ENCODE results near the gene CCDC191. TPM values are rescaled to one million over a fixed set of nuclear protein-coding genes. Genes with fewer than 3 reads are reported as not detected.

The CCDC191 gene
- total and polyA plus RNA-seq, 5 donors from 2014 or later, result 0.87 to 6.5 (median 1.4) TPM

DNA sequence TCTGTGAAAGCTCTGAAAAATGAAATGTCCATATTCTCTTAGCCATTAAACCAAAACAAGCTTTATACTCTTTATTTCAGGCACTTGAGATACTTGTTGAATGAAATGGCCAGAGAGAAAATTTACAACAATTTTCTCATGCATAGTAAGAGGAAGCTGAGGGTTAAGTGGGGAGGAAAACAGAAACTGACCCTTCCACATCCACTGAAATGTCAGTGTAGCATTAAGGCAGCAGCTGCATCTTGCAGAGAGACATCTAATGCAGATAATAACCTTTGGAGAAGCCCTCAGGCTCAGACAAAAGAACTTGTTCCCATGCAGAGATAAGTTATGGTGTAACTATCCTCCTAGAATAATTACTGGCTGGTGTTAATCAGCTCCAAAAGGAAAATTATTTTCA, 74.5 kb downstream of the CCDC191 start:
- ATAC-seq (ENCODE audit: low read depth in 2 of 2), result no peak
- Mint-ChIP-seq H3K27ac (no peak overlapping the region), H3K9me3 (peaks cover 0 to 2% (median 0%) of the 10 kb centered on the region in 7 donors), H3K4me3 (no peak overlapping the region), H3K4me1 (peaks cover 0 to 4% (median 0%) of the 10 kb centered on the region in 4 donors), H3K36me3 (peaks cover 61% of the 10 kb centered on the region), H3K27me3 (no peaks in the 10 kb centered on the region)
- peaks cover 9% of the 10 kb centered on the region for H3K36me3 ChIP-seq (ENCODE audit: control insufficient read depth, insufficient read depth, low read length)
- H3K27ac ChIP-seq (ENCODE audit: insufficient read depth, low read length, poor library complexity, severe bottlenecking), result no peak overlapping the region
- H3K4me3 ChIP-seq (ENCODE audit: low read depth, low read length), result no peak overlapping the region
- no peaks in the 10 kb centered on the region for H3K27me3 ChIP-seq (ENCODE audit: control insufficient read depth, insufficient read depth, low read length)
- H3K4me1 ChIP-seq (ENCODE audit: control insufficient read depth, insufficient read depth, low read length, poor library complexity, severe bottlenecking), result no peaks in the 10 kb centered on the region
- H3K9me3 ChIP-seq (ENCODE audit: control insufficient read depth in 2 of 2, low read length in 2 of 2), result no peaks in the 10 kb centered on the region
- DNase-seq, result no peak

DNA sequence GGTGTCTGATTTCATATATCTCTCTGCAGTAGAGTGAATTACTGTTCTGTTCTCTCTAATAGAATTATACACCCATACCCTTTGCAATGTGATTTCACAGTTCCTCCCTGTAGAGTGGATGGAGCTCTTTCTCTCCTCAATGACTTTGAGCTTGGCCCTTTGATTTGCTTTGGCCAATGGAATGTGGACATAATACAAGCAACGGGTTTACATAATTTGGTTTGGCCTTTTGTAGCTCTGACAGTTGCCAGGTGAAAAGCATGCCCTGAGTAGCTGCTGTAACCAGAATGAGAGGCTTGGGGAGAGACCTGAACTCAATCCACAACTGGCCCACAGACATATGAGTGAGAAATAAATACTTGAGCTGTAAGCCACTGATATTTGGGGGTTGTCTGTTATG, 76.4 kb downstream of the CCDC191 start:
- H3K27ac ChIP-seq (ENCODE audit: insufficient read depth, low read length, poor library complexity, severe bottlenecking), result no peak overlapping the region
- H3K9me3 ChIP-seq (ENCODE audit: control insufficient read depth in 2 of 2, low read length in 2 of 2), result peaks cover 0 to 2% of the 10 kb centered on the region in 2 experiments
- H3K27me3 ChIP-seq (ENCODE audit: control insufficient read depth, insufficient read depth, low read length), result no peaks in the 10 kb centered on the region
- H3K4me1 ChIP-seq (ENCODE audit: control insufficient read depth, insufficient read depth, low read length, poor library complexity, severe bottlenecking), result no peaks in the 10 kb centered on the region
- Mint-ChIP-seq H3K27ac (no peak overlapping the region), H3K4me3 (no peak overlapping the region), H3K27me3 (no peaks in the 10 kb centered on the region), H3K36me3 (peaks cover 61% of the 10 kb centered on the region), H3K9me3 (peaks cover 0 to 3% (median under 1%) of the 10 kb centered on the region in 7 donors), H3K4me1 (peaks cover 0 to 4% (median 0%) of the 10 kb centered on the region in 4 donors)
- DNase-seq (no peak), ATAC-seq (ENCODE audit: low read depth in 2 of 2) (no peak)
- peaks cover 8% of the 10 kb centered on the region for H3K36me3 ChIP-seq (ENCODE audit: control insufficient read depth, insufficient read depth, low read length)
- H3K4me3 ChIP-seq (ENCODE audit: low read depth, low read length), result no peak overlapping the region

DNA sequence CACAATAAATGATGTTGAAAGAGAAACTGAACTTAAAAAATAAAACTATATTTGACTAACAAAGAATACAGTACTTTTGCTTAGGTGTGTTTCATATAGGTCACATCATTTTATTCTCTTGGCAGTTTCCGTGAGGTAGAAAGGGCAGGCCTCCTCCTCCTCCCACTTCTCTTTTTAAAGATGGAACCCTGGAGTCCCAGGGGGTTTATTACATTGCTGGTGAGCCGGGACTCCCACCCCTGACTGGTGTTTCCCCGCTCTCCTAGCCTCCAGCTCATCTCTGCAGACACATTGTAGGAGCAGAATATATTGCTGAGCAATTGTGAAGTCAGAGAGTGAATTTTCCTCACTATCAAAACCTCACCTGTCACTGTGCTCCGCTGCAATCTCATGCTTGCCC, 78.5 kb downstream of the CCDC191 start:
- no peak for ATAC-seq (ENCODE audit: low read depth in 2 of 2)
- Mint-ChIP-seq H3K4me3 (no peak overlapping the region), H3K36me3 (peaks cover 62% of the 10 kb centered on the region), H3K9me3 (peaks cover 6 to 20% (median 9%) of the 10 kb centered on the region in 7 donors), H3K4me1 (peaks cover 0 to 5% (median 0%) of the 10 kb centered on the region in 4 donors), H3K27me3 (peaks cover 4% of the 10 kb centered on the region), H3K27ac (no peak overlapping the region)
- Histone ChIP-seq H3K27ac (ENCODE audit: insufficient read depth, low read length, poor library complexity, severe bottlenecking) (no peak overlapping the region), H3K36me3 (ENCODE audit: control insufficient read depth, insufficient read depth, low read length) (peaks cover 12% of the 10 kb centered on the region), H3K4me3 (ENCODE audit: low read depth, low read length) (no peak overlapping the region), H3K9me3 (ENCODE audit: control insufficient read depth in 2 of 2, low read length in 2 of 2) (peaks cover 11 to 14% of the 10 kb centered on the region in 2 experiments), H3K27me3 (ENCODE audit: control insufficient read depth, insufficient read depth, low read length) (no peaks in the 10 kb centered on the region), H3K4me1 (ENCODE audit: control insufficient read depth, insufficient read depth, low read length, poor library complexity, severe bottlenecking) (no peaks in the 10 kb centered on the region)
- no peak for DNase-seq

DNA sequence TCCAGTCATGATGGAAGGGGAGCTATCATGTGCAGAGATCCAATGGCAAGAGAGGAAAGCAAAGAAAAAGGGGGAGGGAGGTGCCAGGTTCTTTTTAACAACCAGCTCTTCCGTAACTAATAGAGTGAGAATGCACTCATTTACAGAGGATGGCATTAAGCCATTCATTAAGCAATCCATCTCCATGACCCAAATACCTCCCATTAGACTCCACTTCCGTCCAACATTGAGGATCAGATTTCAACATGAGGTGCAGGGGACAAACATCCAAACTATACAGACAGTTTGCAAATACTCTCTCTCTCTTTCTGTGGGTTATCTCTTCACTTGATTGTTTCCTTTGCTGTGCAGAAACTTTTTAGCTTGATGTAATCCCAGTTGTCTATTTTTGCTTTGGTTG, 87.3 kb downstream of the CCDC191 start:
- Histone ChIP-seq H3K9me3 (ENCODE audit: control insufficient read depth in 2 of 2, low read length in 2 of 2) (peaks cover 10 to 14% of the 10 kb centered on the region in 2 experiments), H3K27ac (ENCODE audit: insufficient read depth, low read length, poor library complexity, severe bottlenecking) (no peak overlapping the region), H3K27me3 (ENCODE audit: control insufficient read depth, insufficient read depth, low read length) (no peaks in the 10 kb centered on the region), H3K4me1 (ENCODE audit: control insufficient read depth, insufficient read depth, low read length, poor library complexity, severe bottlenecking) (no peaks in the 10 kb centered on the region), H3K36me3 (ENCODE audit: control insufficient read depth, insufficient read depth, low read length) (peaks cover 4% of the 10 kb centered on the region), H3K4me3 (ENCODE audit: low read depth, low read length) (no peak overlapping the region)
- peaks cover 6 to 19% (median 8%) of the 10 kb centered on the region in 4 donors for H3K4me1 Mint-ChIP-seq
- no peak for ATAC-seq (ENCODE audit: low read depth in 2 of 2)
- peaks cover 5 to 28% (median 11%) of the 10 kb centered on the region in 7 donors for H3K9me3 Mint-ChIP-seq
- DNase-seq, result no peak
- peaks cover 8% of the 10 kb centered on the region for H3K27me3 Mint-ChIP-seq
- H3K36me3 Mint-ChIP-seq, result peaks cover 19% of the 10 kb centered on the region
- H3K27ac Mint-ChIP-seq, result no peak overlapping the region
- H3K4me3 Mint-ChIP-seq, result no peak overlapping the region

DNA sequence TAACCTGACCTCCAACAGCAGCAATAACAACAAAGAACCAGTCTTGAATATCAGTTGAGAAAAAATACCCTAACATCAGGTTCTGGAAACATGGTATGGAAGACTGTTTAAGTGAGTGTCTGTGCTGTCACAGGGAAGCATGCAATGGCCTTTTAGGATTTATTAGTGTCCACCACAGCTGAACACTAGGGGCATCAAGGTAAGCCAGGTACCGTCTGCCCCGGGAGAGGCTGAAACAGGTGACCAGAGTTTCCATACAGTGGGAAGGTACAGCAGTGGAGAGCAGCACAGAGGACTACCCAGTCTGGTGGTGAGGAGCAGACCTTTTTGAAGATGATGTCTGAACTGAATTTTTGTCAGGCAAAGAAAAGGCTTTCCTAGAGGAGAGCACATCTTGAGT, 90.2 kb downstream of the CCDC191 start:
- Mint-ChIP-seq H3K36me3 (no peaks in the 10 kb centered on the region), H3K9me3 (peaks cover 0 to 7% (median 2%) of the 10 kb centered on the region in 7 donors), H3K27ac (no peak overlapping the region), H3K27me3 (no peaks in the 10 kb centered on the region), H3K4me3 (no peak overlapping the region), H3K4me1 (peaks cover 6 to 13% (median 13%) of the 10 kb centered on the region in 4 donors)
- ATAC-seq (ENCODE audit: low read depth in 2 of 2) (no peak), DNase-seq (no peak)
- Histone ChIP-seq H3K27ac (ENCODE audit: insufficient read depth, low read length, poor library complexity, severe bottlenecking) (no peak overlapping the region), H3K4me3 (ENCODE audit: low read depth, low read length) (no peak overlapping the region), H3K4me1 (ENCODE audit: control insufficient read depth, insufficient read depth, low read length, poor library complexity, severe bottlenecking) (no peaks in the 10 kb centered on the region), H3K27me3 (ENCODE audit: control insufficient read depth, insufficient read depth, low read length) (no peaks in the 10 kb centered on the region), H3K36me3 (ENCODE audit: control insufficient read depth, insufficient read depth, low read length) (no peaks in the 10 kb centered on the region), H3K9me3 (ENCODE audit: control insufficient read depth in 2 of 2, low read length in 2 of 2) (no peaks in the 10 kb centered on the region)

DNA sequence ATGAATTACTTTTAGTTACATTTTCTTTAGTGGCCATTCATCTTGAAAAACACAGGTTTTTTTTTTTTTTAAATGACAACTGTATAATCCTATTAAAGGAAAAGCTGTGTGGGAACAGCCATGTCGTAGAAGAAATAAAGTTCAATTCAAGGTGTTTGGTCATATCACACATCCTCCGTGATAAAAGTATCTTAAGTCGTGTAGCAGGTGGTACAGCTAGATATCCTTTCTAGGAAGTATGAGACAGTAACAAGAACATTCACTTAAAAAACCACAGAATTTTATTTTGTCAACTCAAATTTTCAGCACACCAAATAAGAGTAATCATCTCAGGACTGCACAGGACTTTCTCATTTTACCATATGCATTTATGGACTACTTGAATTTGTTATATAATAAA, 92.4 kb downstream of the CCDC191 start:
- Mint-ChIP-seq H3K4me3 (no peak overlapping the region), H3K9me3 (peaks cover 0 to 3% (median 0%) of the 10 kb centered on the region in 7 donors), H3K4me1 (peaks cover 6 to 13% (median 13%) of the 10 kb centered on the region in 4 donors), H3K36me3 (peaks cover 7% of the 10 kb centered on the region), H3K27ac (peak overlapping the region; percentile 7 to 42 (median 23)), H3K27me3 (no peaks in the 10 kb centered on the region)
- ATAC-seq (ENCODE audit: low read depth in 2 of 2) (peak; percentile 37 to 75), DNase-seq (peak in 1 of 3 donors; percentile 87)
- H3K4me3 ChIP-seq (ENCODE audit: low read depth, low read length), result no peak overlapping the region
- H3K9me3 ChIP-seq (ENCODE audit: control insufficient read depth in 2 of 2, low read length in 2 of 2), result no peaks in the 10 kb centered on the region
- H3K27ac ChIP-seq (ENCODE audit: insufficient read depth, low read length, poor library complexity, severe bottlenecking), result no peak overlapping the region
- no peaks in the 10 kb centered on the region for H3K4me1 ChIP-seq (ENCODE audit: control insufficient read depth, insufficient read depth, low read length, poor library complexity, severe bottlenecking)
- no peaks in the 10 kb centered on the region for H3K36me3 ChIP-seq (ENCODE audit: control insufficient read depth, insufficient read depth, low read length)
- no peaks in the 10 kb centered on the region for H3K27me3 ChIP-seq (ENCODE audit: control insufficient read depth, insufficient read depth, low read length)

DNA sequence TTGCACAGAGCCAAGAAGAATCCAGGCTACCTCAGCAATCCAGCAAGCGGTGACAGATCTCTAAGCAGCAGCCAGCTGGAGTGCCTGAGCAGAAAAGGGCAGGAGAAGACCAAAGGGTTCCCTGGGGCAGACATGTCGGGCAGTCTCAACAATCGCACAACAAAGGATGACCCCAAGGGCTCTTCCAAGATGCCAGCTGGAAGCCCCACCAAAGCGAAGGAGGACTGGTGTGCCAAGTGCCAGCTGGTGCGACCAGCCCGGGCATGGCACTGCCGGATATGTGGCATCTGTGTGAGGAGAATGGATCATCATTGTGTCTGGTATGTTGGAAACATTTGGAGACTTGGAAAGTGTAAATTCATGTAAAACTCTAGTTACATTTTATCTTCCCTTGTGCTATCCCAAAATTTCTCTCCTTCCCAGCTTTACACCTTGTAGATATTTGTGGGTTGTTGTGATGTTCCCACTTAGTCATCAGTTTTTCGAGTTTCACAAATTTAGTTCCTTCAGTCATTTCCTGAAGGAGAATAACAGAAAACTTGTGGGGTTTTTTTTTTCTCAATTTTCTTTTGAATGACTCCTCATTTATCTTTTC, 102.1 kb downstream of the CCDC191 start:
- Mint-ChIP-seq H3K4me3 (peak overlapping the region in 1 of 4 donors; percentile 46), H3K4me1 (peaks cover 0 to 16% (median 8%) of the 10 kb centered on the region in 4 donors), H3K9me3 (peaks cover 0 to 3% (median 0%) of the 10 kb centered on the region in 7 donors), H3K27ac (no peak overlapping the region), H3K36me3 (peaks cover 15% of the 10 kb centered on the region), H3K27me3 (no peaks in the 10 kb centered on the region)
- ATAC-seq (ENCODE audit: low read depth in 2 of 2) (no peak), DNase-seq (no peak)
- no peak overlapping the region for H3K4me3 ChIP-seq (ENCODE audit: low read depth, low read length)
- no peaks in the 10 kb centered on the region for H3K9me3 ChIP-seq (ENCODE audit: control insufficient read depth in 2 of 2, low read length in 2 of 2)
- H3K27ac ChIP-seq (ENCODE audit: insufficient read depth, low read length, poor library complexity, severe bottlenecking), result no peak overlapping the region
- no peaks in the 10 kb centered on the region for H3K36me3 ChIP-seq (ENCODE audit: control insufficient read depth, insufficient read depth, low read length)
- no peaks in the 10 kb centered on the region for H3K27me3 ChIP-seq (ENCODE audit: control insufficient read depth, insufficient read depth, low read length)
- H3K4me1 ChIP-seq (ENCODE audit: control insufficient read depth, insufficient read depth, low read length, poor library complexity, severe bottlenecking), result no peaks in the 10 kb centered on the region

DNA sequence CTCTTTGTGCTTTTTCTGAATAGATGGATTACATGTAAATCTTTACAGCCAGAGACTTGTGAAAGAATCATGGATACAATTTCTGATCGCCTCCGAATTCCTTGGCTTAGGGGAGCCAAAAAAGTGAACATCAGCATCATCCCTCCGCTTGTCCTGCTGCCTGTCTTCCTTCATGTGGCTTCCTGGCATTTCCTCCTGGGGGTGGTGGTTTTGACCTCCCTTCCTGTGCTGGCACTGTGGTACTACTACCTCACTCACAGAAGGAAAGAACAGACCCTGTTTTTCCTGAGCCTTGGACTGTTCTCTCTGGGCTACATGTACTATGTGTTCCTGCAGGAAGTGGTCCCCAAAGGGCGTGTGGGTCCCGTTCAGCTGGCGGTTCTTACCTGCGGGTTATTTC, 102.6 kb downstream of the CCDC191 start:
- Mint-ChIP-seq H3K27ac (no peak overlapping the region), H3K9me3 (peaks cover 0 to 3% (median 0%) of the 10 kb centered on the region in 7 donors), H3K27me3 (no peaks in the 10 kb centered on the region), H3K36me3 (peaks cover 10% of the 10 kb centered on the region), H3K4me3 (peak overlapping the region in 1 of 4 donors; percentile 46), H3K4me1 (peaks cover 4 to 21% (median 10%) of the 10 kb centered on the region in 4 donors)
- ATAC-seq (ENCODE audit: low read depth in 2 of 2) (no peak), DNase-seq (no peak)
- Histone ChIP-seq H3K27ac (ENCODE audit: insufficient read depth, low read length, poor library complexity, severe bottlenecking) (no peak overlapping the region), H3K36me3 (ENCODE audit: control insufficient read depth, insufficient read depth, low read length) (no peaks in the 10 kb centered on the region), H3K4me3 (ENCODE audit: low read depth, low read length) (no peak overlapping the region), H3K4me1 (ENCODE audit: control insufficient read depth, insufficient read depth, low read length, poor library complexity, severe bottlenecking) (peaks cover 1% of the 10 kb centered on the region), H3K9me3 (ENCODE audit: control insufficient read depth in 2 of 2, low read length in 2 of 2) (no peaks in the 10 kb centered on the region), H3K27me3 (ENCODE audit: control insufficient read depth, insufficient read depth, low read length) (no peaks in the 10 kb centered on the region)
